ENCODE results near the gene CYP3A7. TPM values are rescaled to one million over a fixed set of nuclear protein-coding genes. Genes with fewer than 3 reads are reported as not detected.
"Not testable (repeated sequence)": the region's sequence is repeated elsewhere in the genome, so short reads cannot be mapped to it uniquely, and the experiment has no call there.

The CYP3A7 gene
- polyA plus RNA-seq, 1 of the 3 experiments (the other 2 are of a cell fraction), result not detected

DNA sequence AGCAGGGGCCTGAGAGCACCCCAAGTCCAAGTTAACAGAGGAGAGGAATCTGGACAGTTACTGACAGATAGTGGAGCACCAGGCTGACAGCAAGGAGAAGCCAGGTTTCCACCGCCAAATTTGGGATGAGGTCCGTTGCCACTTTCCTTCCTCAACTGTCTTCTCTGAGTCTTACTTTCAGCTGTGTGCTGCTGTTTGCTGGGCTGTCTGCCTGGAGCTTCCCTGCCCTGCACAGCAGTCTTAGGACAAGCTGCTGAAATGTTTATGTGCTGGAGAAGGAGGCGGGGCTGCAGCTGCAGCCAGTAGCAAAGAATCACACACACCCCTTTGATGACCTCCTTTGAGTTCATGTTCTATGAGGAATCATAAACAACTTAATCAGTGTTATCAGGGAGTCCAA is 17.4 kb upstream of the CYP3A7 start (continued):
- TF ChIP-seq REST (IDR thresholded peaks at IDR 0.05; ENCODE audit: low read depth, low read length) (no peak), EP300 (IDR thresholded peaks at IDR 0.05; ENCODE audit: borderline replicate concordance in 1 of 2, low read depth in 1 of 2, low read length in 1 of 2) (no peak), RCOR1 (IDR thresholded peaks at IDR 0.05; ENCODE audit: low read length) (no peak), USF2 (IDR thresholded peaks at IDR 0.05; ENCODE audit: borderline replicate concordance, low read depth, low read length) (no peak), PBX3 (IDR thresholded peaks at IDR 0.05) (no peak)

- H3K9me2 ChIP-seq; H3K79me2 ChIP-seq (ENCODE audit: insufficient read depth); POLR2A ChIA-PET; H2AFZ ChIP-seq (ENCODE audit: low read depth); H3K27ac ChIP-seq (ENCODE audit: low read depth in 2 of 2, low read length in 1 of 2); H3K36me3 ChIP-seq (replicated peaks in 1 of 2; ENCODE audit: control insufficient read depth in 1 of 2, insufficient read depth in 2 of 2, low read length in 1 of 2); H3K27me3 ChIP-seq (ENCODE audit: insufficient read depth); H3K9ac ChIP-seq; H3F3A ChIP-seq (replicated peaks; ENCODE audit: insufficient read depth); H3K4me1 ChIP-seq (ENCODE audit: control insufficient read depth in 1 of 2, insufficient read depth in 2 of 2, low read depth in 1 of 2, low read length in 1 of 2); CTCF ChIA-PET; H3K4me3 ChIP-seq (ENCODE audit: low read depth in 2 of 2, low read length in 1 of 2); DNase-seq; H3K4me2 ChIP-seq; H3K9me3 ChIP-seq; H4K20me1 ChIP-seq (ENCODE audit: insufficient read depth): not testable (repeated sequence)
- 2% methylated on average over 5 of the region's 5 CpGs for WGBS (ENCODE audit: low lambda C conversion rate)
Measured at GRCh38 chr7:99751322-99752052, 16.5 kb upstream of the CYP3A7 start.

DNA sequence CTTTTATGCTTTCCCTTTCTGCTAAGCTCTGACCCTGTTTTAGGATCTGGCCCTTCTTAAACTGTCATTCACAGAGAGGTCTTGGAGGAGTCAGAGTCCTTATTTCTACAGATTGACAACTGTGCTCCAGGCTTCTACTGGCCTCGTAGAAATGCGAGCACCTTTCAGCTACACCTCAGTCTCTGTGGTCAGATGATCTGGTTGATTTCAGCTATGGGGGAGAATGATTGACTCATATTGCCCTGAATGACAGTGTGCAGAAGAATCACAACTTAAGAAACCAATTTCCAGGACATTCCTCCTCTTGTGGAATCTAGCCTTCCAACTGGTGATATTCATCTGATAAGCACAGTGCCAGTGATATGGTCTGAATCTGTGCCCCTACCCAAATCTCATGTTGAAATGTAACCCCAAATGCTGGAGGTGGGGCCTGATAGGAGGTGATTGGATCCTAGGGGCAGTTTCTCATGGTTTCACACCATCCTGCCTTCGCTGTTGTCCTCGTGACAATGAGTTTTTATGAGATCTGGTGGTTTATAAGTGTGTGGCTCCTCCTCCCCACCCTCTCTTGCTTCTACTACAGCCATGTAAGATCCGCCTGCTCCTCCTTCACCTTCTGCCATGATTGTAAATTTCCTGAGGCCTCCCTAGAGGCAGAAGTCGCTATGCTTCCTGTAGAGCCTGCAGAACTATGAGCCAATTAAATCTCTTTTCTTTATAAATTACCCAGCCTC is 14.0 kb upstream of the CYP3A7 start:
- Histone ChIP-seq H3K4me1 (ENCODE audit: control insufficient read depth in 1 of 2, insufficient read depth in 2 of 2, low read depth in 1 of 2, low read length in 1 of 2) (no peaks in the 10 kb centered on the region; a peak in 1 of 4 replicates), H2AFZ (ENCODE audit: low read depth) (no peak overlapping the region), H3K4me3 (ENCODE audit: low read depth in 2 of 2, low read length in 1 of 2) (no peak overlapping the region), H3K27ac (ENCODE audit: low read depth in 2 of 2, low read length in 1 of 2) (no peak overlapping the region), H4K20me1 (ENCODE audit: insufficient read depth) (no peaks in the 10 kb centered on the region), H3F3A (replicated peaks; ENCODE audit: insufficient read depth) (no peaks in the 10 kb centered on the region), H3K9ac (no peak overlapping the region), H3K4me2 (no peak overlapping the region), H3K9me2 (no peaks in the 10 kb centered on the region), H3K36me3 (replicated peaks in 1 of 2; ENCODE audit: control insufficient read depth in 1 of 2, insufficient read depth in 2 of 2, low read length in 1 of 2) (no peaks in the 10 kb centered on the region), H3K27me3 (ENCODE audit: insufficient read depth) (no peaks in the 10 kb centered on the region; the same call in 1 of the 2 replicates), H3K9me3 (no peaks in the 10 kb centered on the region), H3K79me2 (ENCODE audit: insufficient read depth) (no peaks in the 10 kb centered on the region)
- POLR2A ChIA-PET, result no interaction called here
- TF ChIP-seq TEAD4 (IDR thresholded peaks at IDR 0.05; ENCODE audit: borderline replicate concordance, insufficient read depth) (no peak), FOXM1 (IDR thresholded peaks at IDR 0.05; ENCODE audit: low read depth) (no peak), GATA2 (CRISPR knock-in tag; IDR thresholded peaks at IDR 0.05) (no peak)
- 17% methylated on average over 6 of the region's 6 CpGs for WGBS (ENCODE audit: low lambda C conversion rate)
- CTCF ChIA-PET, result no interaction called here
- DNase-seq, result no peak

DNA sequence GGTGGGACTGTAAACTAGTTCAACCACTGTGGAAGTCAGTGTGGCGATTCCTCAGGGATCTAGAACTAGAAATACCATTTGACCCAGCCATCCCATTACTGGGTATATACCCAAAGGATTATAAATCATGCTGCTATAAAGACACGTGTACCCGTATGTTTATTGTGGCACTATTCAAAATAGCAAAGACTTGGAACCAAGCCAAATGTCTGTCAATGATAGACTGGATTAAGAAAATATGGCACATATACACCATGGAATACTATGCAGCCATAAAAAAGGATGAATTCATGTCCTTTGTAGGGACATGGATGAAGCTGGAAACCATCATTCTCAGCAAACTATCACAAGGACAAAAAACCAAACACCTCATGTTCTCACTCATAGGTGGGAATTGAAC is 11.9 kb upstream of the CYP3A7 start:
- H3K9me2 ChIP-seq; H3K4me2 ChIP-seq; H3K4me3 ChIP-seq (ENCODE audit: low read depth in 2 of 2, low read length in 1 of 2); H3K36me3 ChIP-seq (replicated peaks in 1 of 2; ENCODE audit: control insufficient read depth in 1 of 2, insufficient read depth in 2 of 2, low read length in 1 of 2); DNase-seq; H3K79me2 ChIP-seq (ENCODE audit: insufficient read depth); H3K27ac ChIP-seq (ENCODE audit: low read depth in 2 of 2, low read length in 1 of 2); H3F3A ChIP-seq (replicated peaks; ENCODE audit: insufficient read depth); H3K4me1 ChIP-seq (ENCODE audit: control insufficient read depth in 1 of 2, insufficient read depth in 2 of 2, low read depth in 1 of 2, low read length in 1 of 2); H3K9ac ChIP-seq; H2AFZ ChIP-seq (ENCODE audit: low read depth); CTCF ChIA-PET; POLR2A ChIA-PET; H3K9me3 ChIP-seq; H3K27me3 ChIP-seq (ENCODE audit: insufficient read depth); H4K20me1 ChIP-seq (ENCODE audit: insufficient read depth): not testable (repeated sequence)
- 36% methylated on average over 3 of the region's 3 CpGs for whole genome bisulfite sequencing (ENCODE audit: low lambda C conversion rate)

All from SK-N-SH (cell line).